NCI-H748 (cell line): ENCODE data around the gene SPRY1.

ENCODE experiments used
- DNase-seq: peaks from one replicate; lab custom pipeline; 2025; ENCODE audit not compliant: unreplicated experiment; lab: John Stamatoyannopoulos, UW

SPRY1 gene

DNA sequence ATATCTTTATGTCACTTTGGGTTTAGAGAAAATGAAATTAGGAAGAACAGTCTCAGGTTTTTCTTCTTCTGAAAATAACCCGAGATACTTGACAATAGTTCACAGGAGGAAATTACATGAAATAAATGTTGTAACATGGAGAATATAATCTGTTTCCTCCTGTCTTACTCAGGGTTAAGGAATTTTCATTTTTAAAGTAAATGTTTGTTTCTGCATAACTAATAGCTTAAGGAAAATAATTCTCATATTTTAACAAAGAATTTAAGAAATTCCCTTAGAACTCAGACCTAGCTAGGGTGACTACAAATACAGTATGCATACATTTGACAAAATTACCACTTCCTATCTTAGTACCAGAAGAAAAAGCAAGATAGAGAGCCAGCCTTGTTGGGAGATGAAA is 17.2 kb upstream of the SPRY1 start:
- no peak for DNase-seq

DNA sequence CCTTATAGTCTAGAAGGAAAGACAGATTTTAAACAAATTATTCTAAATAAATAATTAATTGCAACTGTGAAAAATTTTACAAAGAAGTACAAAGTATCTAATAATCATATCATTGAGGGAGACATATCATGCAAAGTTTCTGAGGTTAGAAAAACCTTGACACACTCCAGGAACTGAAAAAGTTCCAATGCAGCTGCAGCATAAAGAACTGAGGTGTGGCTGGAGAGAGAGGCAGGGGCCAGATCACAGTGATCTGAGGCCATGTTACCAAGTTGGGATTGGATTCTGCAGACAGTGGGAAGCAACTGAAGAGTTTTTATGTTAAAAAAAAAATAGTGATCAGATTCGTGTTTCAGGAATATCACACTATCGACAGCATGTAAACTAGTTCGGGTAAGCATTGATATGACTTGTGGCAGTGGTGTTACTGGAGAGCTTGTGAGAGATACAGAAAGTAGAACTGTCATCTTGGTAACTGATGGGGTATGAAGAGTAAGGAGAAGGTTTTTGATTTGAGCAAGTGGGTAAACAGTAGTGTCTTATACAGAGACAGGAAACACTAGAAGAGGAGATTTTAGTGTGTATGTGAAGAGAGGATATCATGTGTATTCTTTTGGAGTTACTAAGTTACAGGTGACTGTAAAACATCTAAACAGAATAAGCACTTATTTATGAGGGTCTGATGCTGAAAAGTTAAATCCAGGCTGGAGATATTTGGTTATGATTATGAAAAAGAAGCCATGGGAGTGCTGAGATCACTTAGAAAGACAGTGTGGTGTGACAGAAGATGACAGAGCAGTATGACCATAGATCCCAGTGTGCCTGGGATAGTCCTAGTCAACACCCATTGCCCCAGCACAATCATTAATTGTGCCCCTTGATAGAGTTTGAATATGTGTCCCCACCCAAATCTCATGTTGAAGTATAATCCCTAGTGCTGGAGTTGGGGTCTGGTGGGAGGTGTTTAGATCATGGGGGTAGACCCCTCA is 15.6 kb upstream of the SPRY1 start:
- no peak for DNase-seq

DNA sequence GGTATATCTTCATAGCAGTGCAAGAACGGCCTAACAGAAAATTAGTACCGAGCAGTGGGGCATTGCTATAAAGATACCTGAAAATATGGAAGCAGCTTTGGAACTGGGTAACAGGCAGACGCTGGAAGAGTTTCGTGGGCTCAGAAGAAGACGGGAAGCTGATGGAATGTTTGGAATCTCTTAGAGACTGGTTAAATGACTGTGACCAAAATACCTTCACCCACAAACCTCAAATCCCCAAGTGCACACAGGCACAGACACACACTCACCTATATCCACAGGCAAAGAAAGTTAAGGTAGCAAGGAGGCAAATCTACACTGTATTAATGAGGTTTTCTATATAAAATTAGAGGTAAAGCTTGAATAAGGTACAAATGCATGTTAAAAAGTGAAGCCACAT is 14.6 kb upstream of the SPRY1 start:
- DNase-seq = no peak

DNA sequence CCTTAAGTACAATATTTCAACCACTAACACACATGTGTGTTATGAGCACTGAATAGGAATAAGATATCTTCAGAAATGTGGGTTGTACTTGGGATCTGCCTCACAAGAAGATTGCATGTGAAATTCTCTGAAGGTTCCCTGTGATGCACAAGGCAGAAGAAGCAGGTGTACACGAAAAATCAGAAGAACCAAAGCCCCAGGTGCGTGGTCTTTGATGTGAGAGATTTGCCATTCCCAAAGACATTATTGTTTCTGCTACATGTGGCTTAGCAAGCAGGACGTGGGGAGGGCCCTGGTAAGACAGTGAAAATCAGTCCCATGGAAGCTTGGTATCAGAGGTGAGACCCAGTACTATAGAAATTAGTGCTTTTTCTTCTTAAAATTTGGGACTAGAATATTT is 13.0 kb upstream of the SPRY1 start:
- DNase-seq = no peak

DNA sequence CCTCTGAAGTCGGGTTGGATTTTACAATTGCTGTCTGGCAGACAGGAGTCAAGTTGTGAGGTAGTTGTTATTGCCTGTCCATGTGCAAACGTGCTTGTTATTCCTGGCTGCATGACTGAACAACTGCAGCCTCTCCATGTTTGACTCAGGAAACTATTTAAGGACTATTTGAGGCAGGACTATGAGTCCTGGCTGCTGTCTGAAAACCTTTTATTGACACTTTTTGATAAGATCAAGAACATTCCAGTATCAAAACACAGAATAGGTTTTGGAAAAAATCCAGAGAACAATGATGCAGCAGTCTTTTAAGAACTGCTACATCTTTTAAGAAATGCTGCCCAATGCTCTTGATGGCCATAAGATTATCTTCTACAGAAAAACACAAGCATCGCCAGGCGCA is 10.0 kb upstream of the SPRY1 start:
- DNase-seq = no peak

DNA sequence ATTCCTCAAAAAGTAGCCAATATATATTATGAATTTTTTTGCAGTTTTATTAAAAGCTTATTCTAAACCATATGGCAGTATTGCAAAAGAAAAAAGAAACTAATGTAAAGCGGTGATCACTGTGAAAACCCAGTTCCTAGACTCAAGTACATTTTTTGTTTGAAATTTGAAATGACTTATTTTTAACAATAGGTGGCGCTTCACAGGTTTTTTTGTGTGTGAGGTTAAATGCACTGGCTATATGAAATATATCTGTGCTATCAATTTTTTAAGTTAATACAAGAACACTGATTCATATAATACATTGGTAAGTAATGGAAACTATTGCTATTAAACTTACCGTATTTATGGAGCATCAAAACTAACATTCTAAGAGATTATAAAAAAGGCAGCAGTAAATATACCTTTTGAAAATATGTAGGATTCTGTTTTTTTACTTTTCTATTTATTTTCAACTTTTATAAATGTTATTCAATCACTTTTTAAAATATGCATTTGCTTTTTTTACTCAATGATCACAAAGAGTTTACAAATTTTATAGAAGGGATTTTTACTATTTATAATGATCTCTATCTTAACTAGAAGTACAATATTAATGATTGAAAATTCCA is 5.6 kb upstream of the SPRY1 start:
- DNase-seq = peak; percentile 32

DNA sequence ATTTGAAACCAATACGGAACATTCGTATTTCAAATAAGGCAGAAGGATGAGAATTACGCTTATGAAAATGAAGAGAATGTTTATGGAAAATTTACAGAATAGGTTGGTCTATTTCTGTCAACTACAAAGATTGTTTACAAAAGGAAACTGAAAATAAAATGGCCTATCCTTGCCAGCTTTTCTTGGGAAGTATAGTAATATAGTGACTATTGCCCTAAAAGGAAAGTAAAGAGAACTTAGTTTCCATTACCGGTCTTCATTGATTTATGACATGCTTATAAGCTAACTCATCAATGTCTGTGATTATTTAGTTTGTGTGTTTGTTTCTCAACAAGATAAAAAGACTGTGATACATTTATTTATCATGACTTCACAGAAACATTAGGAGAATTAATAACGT is 2.9 kb upstream of the SPRY1 start:
- no peak for DNase-seq

DNA sequence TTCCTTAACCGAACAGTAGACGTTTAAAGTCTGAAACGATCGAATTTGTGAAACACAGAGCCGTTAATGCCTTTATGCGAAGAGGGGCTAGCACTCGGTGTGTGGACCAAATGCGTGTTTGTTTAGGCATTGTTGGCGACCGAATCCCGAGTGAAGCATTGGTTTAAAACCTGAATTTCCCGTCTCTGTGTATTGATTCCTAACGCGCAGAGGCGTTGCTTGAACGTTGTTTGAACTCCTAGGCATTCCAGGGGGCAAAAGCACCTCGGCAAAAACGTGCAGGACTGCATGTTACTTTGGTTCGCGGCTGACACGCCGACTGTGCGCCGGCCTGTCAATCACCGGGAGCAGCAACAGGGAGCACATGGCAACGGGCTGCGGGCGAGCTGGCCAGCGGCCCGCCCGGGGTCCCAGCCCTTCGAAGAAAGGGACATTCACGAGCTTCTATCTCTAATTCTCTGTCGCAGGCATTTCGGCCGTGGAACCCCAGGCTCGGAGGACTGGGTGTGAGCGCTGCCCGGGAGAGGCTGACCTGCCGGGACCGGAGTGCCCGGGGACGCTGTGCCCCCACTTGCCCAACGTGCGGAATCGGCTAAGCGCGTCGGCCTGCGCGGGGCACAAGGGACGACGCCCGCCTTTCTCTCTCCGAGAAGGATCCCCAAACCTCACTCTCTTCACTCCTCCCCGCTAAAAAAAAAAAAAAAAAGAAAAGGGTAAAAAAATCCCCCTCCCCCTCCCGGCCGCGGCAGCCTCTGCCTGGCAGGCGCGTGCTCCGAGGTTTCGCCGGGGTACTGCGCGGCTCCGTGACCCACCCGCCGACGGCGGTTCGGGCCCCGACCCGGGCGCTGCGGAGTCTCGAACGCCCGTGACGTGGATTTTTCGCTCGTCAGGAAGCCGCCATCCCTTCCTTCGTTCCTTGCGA is 810 bp downstream of the SPRY1 start:
- peak; percentile 79 for DNase-seq

DNA sequence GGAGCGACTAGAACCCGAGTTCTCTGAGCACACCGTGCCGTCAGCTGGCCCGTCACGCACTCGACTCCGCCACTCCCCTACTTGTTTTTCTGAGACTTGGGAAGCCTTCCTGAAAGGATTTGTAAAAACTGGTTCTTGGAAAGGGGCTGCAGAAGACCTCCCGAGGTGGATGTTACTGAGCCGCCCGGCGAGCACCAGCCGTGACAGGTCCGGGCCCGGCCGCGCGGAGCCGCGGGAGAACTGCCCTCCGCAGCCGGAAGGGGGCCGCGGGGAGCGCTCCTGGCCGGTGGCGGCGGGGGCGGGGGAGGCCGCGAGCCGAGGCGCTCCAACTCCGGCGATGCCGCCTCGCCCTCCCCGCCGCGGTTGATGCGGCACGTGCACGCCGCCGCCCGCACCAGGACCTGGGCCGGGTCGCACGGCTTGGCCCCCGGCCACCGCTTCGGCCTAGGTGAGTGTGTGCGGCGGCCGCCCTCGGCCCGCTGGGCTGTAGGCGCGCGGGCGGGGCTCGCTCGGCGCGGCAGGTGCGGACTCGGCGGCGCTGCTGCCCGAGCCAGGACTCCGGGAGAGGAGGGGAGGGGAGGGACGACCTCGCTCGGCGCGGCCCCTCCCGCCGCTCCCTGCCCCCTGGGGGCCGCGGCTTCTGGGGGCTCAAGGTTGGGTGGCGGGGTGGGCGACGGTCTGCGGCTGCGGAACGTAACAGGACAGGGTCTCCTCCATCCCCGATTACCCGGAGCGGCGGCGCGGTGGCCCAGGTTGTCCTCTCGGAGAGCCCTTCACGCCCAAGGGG is 1.7 kb downstream of the SPRY1 start:
- peak; percentile 82 for DNase-seq

DNA sequence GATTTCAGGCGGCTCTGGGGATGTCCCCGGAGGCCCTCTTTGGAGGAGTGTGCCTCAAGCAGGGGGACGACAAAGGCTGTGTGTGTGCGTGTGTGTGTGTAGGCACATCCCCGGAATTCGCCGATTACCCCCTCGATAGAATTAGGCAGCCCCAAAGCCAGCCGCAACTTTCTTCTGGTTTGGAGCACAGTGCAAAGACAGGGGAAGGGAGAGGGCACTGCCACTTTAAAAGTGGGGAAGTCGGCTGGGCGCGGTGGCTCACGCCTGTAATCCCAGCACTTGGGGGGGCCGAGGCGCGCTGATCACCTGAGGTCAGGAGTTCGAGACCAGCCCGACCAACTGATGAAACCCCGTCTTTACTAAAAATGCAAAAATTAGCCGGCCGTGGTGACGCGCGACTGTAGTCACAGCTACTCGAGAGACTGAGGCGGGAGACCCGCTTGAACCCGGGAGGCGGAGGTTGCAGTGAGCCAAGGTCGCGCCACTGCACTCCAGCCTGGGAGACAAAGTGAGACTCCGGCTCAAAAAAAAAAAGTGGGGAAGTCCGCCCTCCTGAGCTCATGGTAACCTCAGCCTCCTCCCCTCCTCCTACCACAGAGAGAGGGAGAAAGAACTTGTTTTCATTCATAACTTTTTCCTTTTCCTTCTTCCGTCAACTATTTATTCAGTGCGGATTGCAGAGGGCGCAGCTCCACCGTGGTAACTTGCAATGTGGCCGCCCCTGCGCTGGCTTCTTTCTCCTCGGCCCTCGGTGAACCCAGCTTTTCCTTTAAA is 2.4 kb downstream of the SPRY1 start:
- DNase-seq = peak; percentile 72

DNA sequence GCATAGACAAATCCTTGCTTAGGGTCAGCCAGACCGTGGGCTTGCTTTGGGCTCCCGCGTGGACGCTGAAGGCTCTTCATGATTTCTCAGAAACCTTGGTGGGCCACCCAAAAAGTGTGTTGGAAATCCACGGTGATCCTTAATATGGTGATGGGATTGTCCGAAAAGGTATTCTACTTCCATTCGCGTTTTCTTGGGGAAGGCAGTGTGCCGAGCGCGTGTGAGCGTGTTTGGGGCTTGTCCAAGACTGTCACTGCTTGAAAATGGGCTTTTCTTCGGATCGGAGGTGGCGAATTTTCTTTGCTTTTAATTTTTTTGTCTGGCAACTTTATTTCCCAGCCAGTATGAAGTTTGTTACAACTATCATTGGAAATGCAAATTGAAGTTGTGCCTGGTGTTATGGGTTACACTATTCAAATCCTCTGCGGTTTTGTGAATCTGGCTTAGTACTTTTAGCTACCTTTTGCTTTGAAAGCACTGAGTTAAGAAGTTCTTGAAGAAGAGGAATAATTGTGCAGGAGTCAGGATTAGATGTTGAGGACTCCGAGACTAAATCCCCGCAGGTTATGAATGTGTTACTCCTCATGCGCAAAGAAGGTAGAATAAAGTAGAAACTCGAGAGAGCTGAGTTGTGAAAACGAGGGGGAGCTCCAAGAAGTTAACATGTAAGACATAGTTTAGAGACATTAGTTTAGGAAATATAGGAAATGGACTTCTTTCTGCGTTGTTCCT is 3.2 kb downstream of the SPRY1 start:
- peak; percentile 46 for DNase-seq

DNA sequence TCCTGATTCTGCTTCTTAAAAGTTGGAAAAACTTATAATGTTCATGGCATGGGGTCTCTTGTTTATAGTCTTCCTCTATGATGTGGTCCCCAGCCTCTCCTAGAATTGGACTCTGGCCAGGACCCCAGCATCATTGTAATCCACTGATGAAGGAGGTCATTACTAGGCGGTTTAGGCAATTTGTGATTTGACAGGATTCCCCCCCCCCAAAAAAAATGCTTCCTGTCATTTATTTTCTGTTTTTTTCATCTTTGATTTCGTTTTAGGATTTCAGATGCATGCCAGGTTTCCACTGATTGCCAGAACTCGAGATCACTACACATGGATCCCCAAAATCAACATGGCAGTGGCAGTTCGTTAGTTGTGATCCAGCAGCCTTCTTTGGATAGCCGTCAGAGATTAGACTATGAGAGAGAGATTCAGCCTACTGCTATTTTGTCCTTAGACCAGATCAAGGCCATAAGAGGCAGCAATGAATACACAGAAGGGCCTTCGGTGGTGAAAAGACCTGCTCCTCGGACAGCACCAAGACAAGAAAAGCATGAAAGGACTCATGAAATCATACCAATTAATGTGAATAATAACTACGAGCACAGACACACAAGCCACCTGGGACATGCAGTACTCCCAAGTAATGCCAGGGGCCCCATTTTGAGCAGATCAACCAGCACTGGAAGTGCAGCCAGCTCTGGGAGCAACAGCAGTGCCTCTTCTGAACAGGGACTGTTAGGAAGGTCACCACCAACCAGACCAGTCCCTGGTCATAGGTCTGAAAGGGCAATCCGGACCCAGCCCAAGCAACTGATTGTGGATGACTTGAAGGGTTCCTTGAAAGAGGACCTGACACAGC is 4.9 kb downstream of the SPRY1 start:
- no peak for DNase-seq

DNA sequence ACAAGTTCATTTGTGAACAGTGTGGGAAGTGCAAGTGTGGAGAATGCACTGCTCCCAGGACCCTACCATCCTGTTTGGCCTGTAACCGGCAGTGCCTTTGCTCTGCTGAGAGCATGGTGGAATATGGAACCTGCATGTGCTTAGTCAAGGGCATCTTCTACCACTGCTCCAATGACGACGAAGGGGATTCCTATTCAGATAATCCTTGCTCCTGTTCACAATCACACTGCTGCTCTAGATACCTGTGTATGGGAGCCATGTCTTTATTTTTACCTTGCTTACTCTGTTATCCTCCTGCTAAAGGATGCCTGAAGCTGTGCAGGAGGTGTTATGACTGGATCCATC is 5.5 kb downstream of the SPRY1 start:
- DNase-seq = no peak

DNA sequence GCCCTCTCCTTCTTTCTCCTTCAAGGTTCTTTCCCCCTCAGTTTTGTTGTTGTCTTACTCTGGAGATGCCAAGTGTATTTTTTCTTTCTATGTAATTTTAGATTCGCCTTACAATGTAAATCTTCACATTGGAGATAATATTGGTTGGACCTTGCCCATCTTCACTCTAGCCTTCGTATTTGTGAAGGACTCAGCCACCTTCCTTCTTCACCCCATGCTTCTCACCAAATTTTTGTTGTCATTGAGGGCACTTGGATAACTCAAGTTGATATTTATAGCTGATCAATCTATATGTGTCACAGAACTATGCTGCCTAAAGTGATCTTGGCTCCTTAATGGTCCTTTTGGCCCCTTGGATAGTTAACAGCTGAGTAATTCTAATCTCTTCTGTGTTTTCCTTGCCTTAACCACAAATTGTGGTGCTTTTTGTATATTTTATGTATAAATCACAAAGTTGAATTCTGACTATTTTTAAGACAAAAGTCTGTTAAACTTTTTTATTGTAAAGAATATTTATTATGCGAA is 6.5 kb downstream of the SPRY1 start:
- no peak for DNase-seq

DNA sequence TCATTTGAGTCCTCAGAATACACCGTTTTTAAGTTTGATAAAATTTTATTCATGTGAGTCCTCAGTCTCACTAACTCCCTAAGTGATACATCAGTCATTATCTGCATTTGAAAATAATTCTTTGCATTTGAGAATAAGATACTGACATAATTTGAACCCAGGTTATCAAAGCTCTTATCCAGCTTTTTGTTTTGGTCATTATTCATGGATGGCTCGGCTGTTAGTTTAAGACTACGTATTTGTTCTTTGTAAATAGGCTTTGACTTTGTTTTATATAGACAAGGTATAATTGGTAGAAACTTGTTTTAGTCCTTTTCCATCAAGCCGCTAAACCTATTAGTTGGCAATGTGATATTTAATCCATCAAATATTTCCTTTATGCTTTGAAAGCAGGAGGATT is 7.9 kb downstream of the SPRY1 start:
- DNase-seq = no peak

DNA sequence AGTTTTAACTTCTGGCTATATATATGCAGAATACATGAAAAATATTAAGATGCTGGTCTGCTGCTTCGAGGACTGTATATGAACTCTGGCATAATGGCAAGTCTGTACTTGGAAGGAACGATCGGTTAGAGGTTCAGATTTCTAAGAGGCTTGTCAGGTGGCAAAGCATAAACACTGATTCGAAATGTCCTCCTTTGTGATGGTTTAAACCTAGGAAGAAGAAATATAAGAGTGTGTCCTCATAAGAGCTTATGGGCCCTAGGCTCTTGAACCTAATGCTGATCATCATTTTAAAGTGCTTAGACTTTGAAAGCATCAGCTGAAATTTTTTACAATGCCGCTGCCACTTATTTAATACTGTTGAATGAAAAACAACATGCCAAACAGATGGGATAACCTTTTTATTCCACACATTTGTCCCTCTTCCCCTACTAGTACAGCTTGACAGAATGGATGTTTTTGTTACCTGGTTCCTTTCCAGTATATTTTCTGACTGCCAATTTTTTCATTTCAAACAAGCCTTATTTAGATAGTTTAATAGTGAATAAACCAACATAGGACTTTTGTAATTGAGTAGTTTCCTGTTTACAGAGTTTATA is 8.8 kb downstream of the SPRY1 start:
- no peak for DNase-seq

DNA sequence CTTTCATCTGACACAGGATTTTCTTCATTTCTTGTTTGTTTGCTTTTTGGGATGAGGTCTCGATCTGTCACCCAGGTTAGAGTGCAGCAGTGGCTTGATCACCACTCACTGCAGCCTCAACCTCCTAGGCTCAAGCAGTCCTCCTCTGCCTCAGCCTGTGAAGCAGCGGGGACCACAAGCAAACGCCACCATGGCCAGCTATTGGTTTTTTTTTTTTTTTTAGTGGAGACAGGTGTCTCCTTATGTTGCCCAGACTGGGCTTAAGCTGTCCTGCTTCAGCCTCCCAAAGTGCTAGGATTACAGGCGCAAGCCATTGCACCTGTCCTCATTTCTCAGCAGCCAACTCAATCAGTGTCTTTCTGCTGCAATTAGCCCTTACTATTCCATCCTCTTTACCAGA is 10.3 kb downstream of the SPRY1 start:
- no peak for DNase-seq
